HCT116 (cell line): ENCODE measurements around the gene ZNF660. TPM values are rescaled to one million over a fixed set of nuclear protein-coding genes. Genes with fewer than 3 reads are reported as not detected.
"Not testable (repeated sequence)": the region's sequence is repeated elsewhere in the genome, so short reads cannot be mapped to it uniquely, and the experiment has no call there.

Source experiments
- ATAC-seq: fragments of 200-7000 bp; cut with Tn5 transposase; 2 replicates; pipeline ENCODE4 v1.9.1; 2020; ENCODE audit warnings: mild to moderate bottlenecking, moderate library complexity
- BruUV-seq: library from RNA; stranded (reverse); fragments of 400-500 nt; replicated peaks from 2 replicates; lab custom pipeline; 2021; lab: Mats Ljungman, UMichigan
- CTCF ChIA-PET: fragments of 300-600 bp; sonication (Branson Sonifier 250); formaldehyde crosslinking; loops from one replicate; lab custom pipeline; 2021; ENCODE audit warnings: antibody characterized with exemption; lab: Charles Lee
- POLR2A ChIA-PET: fragments of 300-600, 350-600 bp; sonication (Branson Sonifier 250); formaldehyde crosslinking; loops from one replicate; lab custom pipeline; 2021; ENCODE audit warnings: antibody characterized with exemption; lab: Charles Lee
- RAD21 ChIA-PET, 2 experiments: fragments of 300-600 bp; sonication (Branson Sonifier 250); formaldehyde crosslinking; loops; one replicate each; lab custom pipeline; 2023; ENCODE audit warnings: low total read pairs in 2 of 2; ENCODE audit not compliant: uncharacterized antibody in 2 of 2, unreplicated experiment in 2 of 2, low non-redundant PET in 1 of 2; lab: Charles Lee
- DNase-seq: peaks from one replicate; pipeline ENCODE4 v3.0.0-alpha.2; 2010; ENCODE audit warnings: low read depth, low spot score
- H2AFZ ChIP-seq: fragments of 200-600 bp; shearing (Covaris generic), sonication (generic); 2 replicates; pipeline ENCODE4 v1.6.1; 2017; ENCODE audit warnings: low read depth, mixed run types, mixed read lengths, antibody characterized with exemption, low read length; ENCODE audit not compliant: poor library complexity, severe bottlenecking
- H3K27ac ChIP-seq: 2 replicates; pipeline ENCODE4 v1.5.1; 2012; ENCODE audit warnings: low read depth, low read length
- H3K27me3 ChIP-seq: fragments of 200-600 bp; sonication (generic); 2 replicates; pipeline ENCODE4 v1.6.1; 2016; ENCODE audit warnings: mixed run types, low read length, mixed read lengths; ENCODE audit not compliant: insufficient read depth
- H3K36me3 ChIP-seq, 2 experiments: fragments of 200-500 bp in 1 of 2; fragments of 200-600 bp in 1 of 2; sonication (Bioruptor generic) in 1 of 2; sonication (generic) in 1 of 2; 2 replicates each; pipeline versions ENCODE4 v1.5.1 to v1.6.1; 2014 to 2016; ENCODE audit warnings: low read length in 2 of 2, inconsistent platforms in 1 of 2, mixed read lengths in 1 of 2, mixed run types in 1 of 2; ENCODE audit not compliant: insufficient read depth in 2 of 2, control insufficient read depth in 1 of 2
- H3K4me1 ChIP-seq, 2 experiments: fragments of 200-600 bp in 1 of 2; sonication (generic) in 1 of 2; 2 replicates each; pipeline versions ENCODE4 v1.5.1 to v1.6.1; 2012 to 2017; ENCODE audit warnings: low read length in 2 of 2, inconsistent platforms in 1 of 2, mild to moderate bottlenecking in 1 of 2, mixed read lengths in 1 of 2, mixed run types in 1 of 2, moderate library complexity in 1 of 2; ENCODE audit not compliant: insufficient read depth in 2 of 2, control insufficient read depth in 1 of 2
- H3K4me2 ChIP-seq: fragments of 200-600 bp; sonication (generic); 2 replicates; pipeline ENCODE4 v1.6.1; 2017; ENCODE audit warnings: mixed run types, low read length, mixed read lengths
- H3K4me3 ChIP-seq, 2 experiments: fragments of 200-600 bp in 1 of 2; sonication (generic) in 1 of 2; replicated peaks in 1 of 2; 2 replicates each; pipeline ENCODE4 v1.5.1; 2011 to 2016; ENCODE audit warnings: low read length in 2 of 2, control low read depth in 1 of 2, low read depth in 1 of 2, mild to moderate bottlenecking in 1 of 2, mixed read lengths in 1 of 2, mixed run types in 1 of 2
- H3K79me2 ChIP-seq: fragments of 200-600 bp; sonication (generic); 2 replicates; pipeline ENCODE4 v1.6.1; 2017; ENCODE audit warnings: mild to moderate bottlenecking, mixed run types, low read length, moderate library complexity, mixed read lengths; ENCODE audit not compliant: insufficient read depth
- H3K9ac ChIP-seq: fragments of 200-600 bp; sonication (generic); 2 replicates; pipeline ENCODE4 v1.6.1; 2016; ENCODE audit warnings: low read length, mixed read lengths
- H3K9me2 ChIP-seq: fragments of 200-600 bp; sonication (generic), shearing (Covaris generic); 2 replicates; pipeline ENCODE4 v1.6.1; 2017; ENCODE audit warnings: mixed run types, mild to moderate bottlenecking, moderate library complexity; ENCODE audit not compliant: insufficient read depth
- H3K9me3 ChIP-seq, 2 experiments: fragments of 200-500 bp in 1 of 2; fragments of 200-600 bp in 1 of 2; sonication (Bioruptor generic) in 1 of 2; sonication (generic) in 1 of 2; 2 replicates each; pipeline ENCODE4 v1.6.1; 2014 to 2017; ENCODE audit warnings: low read length in 2 of 2, mixed read lengths in 2 of 2, inconsistent platforms in 1 of 2, low read depth in 1 of 2, mild to moderate bottlenecking in 1 of 2, mixed run types in 1 of 2, moderate library complexity in 1 of 2; ENCODE audit not compliant: control insufficient read depth in 1 of 2, insufficient read depth in 1 of 2
- H4K20me1 ChIP-seq: fragments of 200-600 bp; sonication (generic), shearing (Covaris generic); 2 replicates; pipeline ENCODE4 v1.6.1; 2017; ENCODE audit warnings: mixed run types, mild to moderate bottlenecking, moderate library complexity; ENCODE audit not compliant: insufficient read depth
- EGR1 ChIP-seq: IDR thresholded peaks from 2 replicates; pipeline ENCODE4 v1.6.1; 2012; ENCODE audit warnings: low read depth
- EZH2 ChIP-seq: fragments of 200-600 bp; sonication (generic); IDR thresholded peaks from 2 replicates; pipeline ENCODE4 v1.6.1; 2017; ENCODE audit warnings: antibody characterized with exemption, mixed run types
- FOSL1 ChIP-seq: IDR thresholded peaks from 2 replicates; pipeline ENCODE4 v1.6.1; 2012; ENCODE audit warnings: low read depth
- POLR2A ChIP-seq: IDR thresholded peaks from 2 replicates; pipeline ENCODE4 v1.7.0; 2011; ENCODE audit warnings: borderline replicate concordance; ENCODE audit not compliant: insufficient read depth, insufficient read length; ENCODE audit errors: extremely low read depth
- RAD21 ChIP-seq: IDR thresholded peaks from 2 replicates; pipeline ENCODE4 v1.6.1; 2012; ENCODE audit warnings: low read depth, mild to moderate bottlenecking
- SP1 ChIP-seq: IDR thresholded peaks from 2 replicates; pipeline ENCODE4 v1.6.1; 2012; ENCODE audit warnings: low read depth
- TCF7L2 ChIP-seq: IDR thresholded peaks from 2 replicates; pipeline ENCODE4 v1.7.0; 2011; ENCODE audit warnings: borderline replicate concordance, inconsistent platforms; ENCODE audit not compliant: insufficient read depth, insufficient read length; ENCODE audit errors: extremely low read depth
- YY1 ChIP-seq: IDR thresholded peaks from 2 replicates; pipeline ENCODE4 v1.6.1; 2011; ENCODE audit warnings: low read length, low read depth, moderate library complexity, mild to moderate bottlenecking; ENCODE audit not compliant: insufficient replicate concordance; ENCODE audit errors: extremely low read depth
- ZFX ChIP-seq: fragments of 450-650 bp; IDR thresholded peaks from 2 replicates; pipeline ENCODE4 v1.6.1; 2017
- ZNF274 ChIP-seq: fragments of 200-500 bp; sonication (Bioruptor generic); IDR thresholded peaks from 2 replicates; pipeline ENCODE4 v1.6.1; 2014; ENCODE audit warnings: mild to moderate bottlenecking, low read depth, low read length, inconsistent platforms
- intact Hi-C: fragments of 100-400 bp; cut with micrococcal nuclease; formaldehyde crosslinking; loops from 2 replicates; pipeline ENCODE4 v1.10.0; 2022
- total RNA-seq: library from RNA; stranded (reverse); gene quantifications from one replicate; pipeline ENCODE4 v1.2.1, GENCODE V29; 2021; ENCODE audit not compliant: unreplicated experiment
- TF ChIP-seq, protein P1 (sequence below): IDR thresholded peaks from 2 replicates; pipeline ENCODE4 v1.6.1; 2012; ENCODE audit warnings: low read depth
- TF ChIP-seq, protein P2 (sequence below): IDR thresholded peaks from 2 replicates; pipeline ENCODE4 v1.6.1; 2011; ENCODE audit warnings: mild to moderate bottlenecking, low read length, moderate library complexity; ENCODE audit not compliant: insufficient replicate concordance; ENCODE audit errors: extremely low read depth
- TF ChIP-seq, protein P3 (sequence below): IDR thresholded peaks from 2 replicates; pipeline ENCODE4 v1.6.1; 2012

ZNF660 gene
- total RNA-seq, 1 experiment from 2014 or later = not detected

DNA sequence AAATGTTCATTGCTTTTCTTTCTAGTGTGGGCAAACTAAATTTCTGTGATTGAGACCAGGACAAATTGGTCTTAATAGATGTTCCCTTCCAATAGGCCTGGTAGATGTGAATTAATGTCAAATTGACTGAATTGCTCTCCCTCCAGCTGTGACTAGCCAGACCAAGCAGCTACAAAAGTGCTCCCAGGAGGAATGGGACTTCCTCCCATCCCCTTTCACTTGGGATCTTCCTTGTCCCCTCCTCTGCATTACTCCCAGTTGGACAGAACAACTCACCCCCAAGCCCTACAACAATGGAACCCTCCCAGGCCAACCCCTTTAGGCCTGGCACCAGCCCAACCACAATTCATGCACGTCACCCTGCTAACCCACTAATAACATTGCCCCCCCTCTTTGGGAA is 49.4 kb upstream of the ZNF660 start:
- Histone ChIP-seq H2AFZ (no peak overlapping the region), H3K4me1 (no peaks in the 10 kb centered on the region), H3K4me3 (no peak overlapping the region), H3K79me2 (no peaks in the 10 kb centered on the region), H3K9ac (no peak overlapping the region)
- TF ChIP-seq SP1 (no peak), EZH2 (no peak), YY1 (no peak), TCF7L2 (no peak), FOSL1 (no peak), ZFX (no peak), POLR2A (no peak), ZNF274 (no peak), EGR1 (no peak), RAD21 (no peak)
- TF ChIP-seq, protein P1, sequence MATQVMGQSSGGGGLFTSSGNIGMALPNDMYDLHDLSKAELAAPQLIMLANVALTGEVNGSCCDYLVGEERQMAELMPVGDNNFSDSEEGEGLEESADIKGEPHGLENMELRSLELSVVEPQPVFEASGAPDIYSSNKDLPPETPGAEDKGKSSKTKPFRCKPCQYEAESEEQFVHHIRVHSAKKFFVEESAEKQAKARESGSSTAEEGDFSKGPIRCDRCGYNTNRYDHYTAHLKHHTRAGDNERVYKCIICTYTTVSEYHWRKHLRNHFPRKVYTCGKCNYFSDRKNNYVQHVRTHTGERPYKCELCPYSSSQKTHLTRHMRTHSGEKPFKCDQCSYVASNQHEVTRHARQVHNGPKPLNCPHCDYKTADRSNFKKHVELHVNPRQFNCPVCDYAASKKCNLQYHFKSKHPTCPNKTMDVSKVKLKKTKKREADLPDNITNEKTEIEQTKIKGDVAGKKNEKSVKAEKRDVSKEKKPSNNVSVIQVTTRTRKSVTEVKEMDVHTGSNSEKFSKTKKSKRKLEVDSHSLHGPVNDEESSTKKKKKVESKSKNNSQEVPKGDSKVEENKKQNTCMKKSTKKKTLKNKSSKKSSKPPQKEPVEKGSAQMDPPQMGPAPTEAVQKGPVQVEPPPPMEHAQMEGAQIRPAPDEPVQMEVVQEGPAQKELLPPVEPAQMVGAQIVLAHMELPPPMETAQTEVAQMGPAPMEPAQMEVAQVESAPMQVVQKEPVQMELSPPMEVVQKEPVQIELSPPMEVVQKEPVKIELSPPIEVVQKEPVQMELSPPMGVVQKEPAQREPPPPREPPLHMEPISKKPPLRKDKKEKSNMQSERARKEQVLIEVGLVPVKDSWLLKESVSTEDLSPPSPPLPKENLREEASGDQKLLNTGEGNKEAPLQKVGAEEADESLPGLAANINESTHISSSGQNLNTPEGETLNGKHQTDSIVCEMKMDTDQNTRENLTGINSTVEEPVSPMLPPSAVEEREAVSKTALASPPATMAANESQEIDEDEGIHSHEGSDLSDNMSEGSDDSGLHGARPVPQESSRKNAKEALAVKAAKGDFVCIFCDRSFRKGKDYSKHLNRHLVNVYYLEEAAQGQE = no peak
- TF ChIP-seq, protein P2, sequence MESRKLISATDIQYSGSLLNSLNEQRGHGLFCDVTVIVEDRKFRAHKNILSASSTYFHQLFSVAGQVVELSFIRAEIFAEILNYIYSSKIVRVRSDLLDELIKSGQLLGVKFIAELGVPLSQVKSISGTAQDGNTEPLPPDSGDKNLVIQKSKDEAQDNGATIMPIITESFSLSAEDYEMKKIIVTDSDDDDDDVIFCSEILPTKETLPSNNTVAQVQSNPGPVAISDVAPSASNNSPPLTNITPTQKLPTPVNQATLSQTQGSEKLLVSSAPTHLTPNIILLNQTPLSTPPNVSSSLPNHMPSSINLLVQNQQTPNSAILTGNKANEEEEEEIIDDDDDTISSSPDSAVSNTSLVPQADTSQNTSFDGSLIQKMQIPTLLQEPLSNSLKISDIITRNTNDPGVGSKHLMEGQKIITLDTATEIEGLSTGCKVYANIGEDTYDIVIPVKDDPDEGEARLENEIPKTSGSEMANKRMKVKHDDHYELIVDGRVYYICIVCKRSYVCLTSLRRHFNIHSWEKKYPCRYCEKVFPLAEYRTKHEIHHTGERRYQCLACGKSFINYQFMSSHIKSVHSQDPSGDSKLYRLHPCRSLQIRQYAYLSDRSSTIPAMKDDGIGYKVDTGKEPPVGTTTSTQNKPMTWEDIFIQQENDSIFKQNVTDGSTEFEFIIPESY = no peak
- TF ChIP-seq, protein P3, sequence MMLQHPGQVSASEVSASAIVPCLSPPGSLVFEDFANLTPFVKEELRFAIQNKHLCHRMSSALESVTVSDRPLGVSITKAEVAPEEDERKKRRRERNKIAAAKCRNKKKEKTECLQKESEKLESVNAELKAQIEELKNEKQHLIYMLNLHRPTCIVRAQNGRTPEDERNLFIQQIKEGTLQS = no peak
- TF ChIP-seq, all 23 proteins: peak for 0
- intact Hi-C loops = loop anchor here (10.0 kb wide), 1 partner anchor 459 kb away; no protein-coding TSS in a partner anchor
- Histone ChIP-seq H3K27ac (no peak overlapping the region), H3K4me2 (no peak overlapping the region), H3K27me3 (peaks cover 8% of the 10 kb centered on the region; the same call in 1 of the 2 replicates), H3K9me2 (no peaks in the 10 kb centered on the region), H4K20me1 (no peaks in the 10 kb centered on the region), H3K36me3 (no peaks in the 10 kb centered on the region), H3K9me3 (no peaks in the 10 kb centered on the region)
- no TSS peak for BruUV-seq
- DNase-seq (no peak), ATAC-seq (no peak)
- ChIA-PET POLR2A (no interaction called here), RAD21 (no interaction called here), CTCF (no interaction called here)

DNA sequence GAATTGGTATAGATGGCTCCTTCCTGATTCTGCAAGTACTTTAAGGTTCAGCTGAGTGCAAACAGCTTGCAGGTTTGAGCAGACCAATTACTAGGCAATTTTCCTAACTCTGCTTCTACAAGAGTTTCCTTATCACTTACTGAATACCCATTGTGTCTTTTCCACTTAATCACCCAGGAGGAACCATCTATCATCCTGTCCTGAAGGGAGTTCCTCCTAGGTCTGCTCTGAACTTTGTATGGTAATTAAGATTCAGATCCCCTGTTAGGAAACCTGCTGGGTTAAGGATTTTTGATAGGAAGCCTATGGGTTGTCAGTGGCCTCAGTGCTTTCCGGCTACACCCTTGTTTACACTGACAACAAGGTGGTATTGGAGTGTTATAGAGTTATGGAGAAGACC is 40.0 kb upstream of the ZNF660 start:
- intact Hi-C loops, H3K27me3 ChIP-seq, BruUV-seq, H3K4me2 ChIP-seq, DNase-seq, H3K9ac ChIP-seq, H3K27ac ChIP-seq, H3K9me2 ChIP-seq, H3K4me3 ChIP-seq, H3K4me1 ChIP-seq, H2AFZ ChIP-seq, H3K79me2 ChIP-seq, ATAC-seq, CTCF ChIA-PET, H3K9me3 ChIP-seq, RAD21 ChIA-PET, H4K20me1 ChIP-seq, POLR2A ChIA-PET, H3K36me3 ChIP-seq: not testable (repeated sequence)
